ENCODE results near the gene CENPF.
"Not testable (repeated sequence)": the region's sequence is repeated elsewhere in the genome, so short reads cannot be mapped to it uniquely, and the experiment has no call there.

Gene CENPF, protein sequence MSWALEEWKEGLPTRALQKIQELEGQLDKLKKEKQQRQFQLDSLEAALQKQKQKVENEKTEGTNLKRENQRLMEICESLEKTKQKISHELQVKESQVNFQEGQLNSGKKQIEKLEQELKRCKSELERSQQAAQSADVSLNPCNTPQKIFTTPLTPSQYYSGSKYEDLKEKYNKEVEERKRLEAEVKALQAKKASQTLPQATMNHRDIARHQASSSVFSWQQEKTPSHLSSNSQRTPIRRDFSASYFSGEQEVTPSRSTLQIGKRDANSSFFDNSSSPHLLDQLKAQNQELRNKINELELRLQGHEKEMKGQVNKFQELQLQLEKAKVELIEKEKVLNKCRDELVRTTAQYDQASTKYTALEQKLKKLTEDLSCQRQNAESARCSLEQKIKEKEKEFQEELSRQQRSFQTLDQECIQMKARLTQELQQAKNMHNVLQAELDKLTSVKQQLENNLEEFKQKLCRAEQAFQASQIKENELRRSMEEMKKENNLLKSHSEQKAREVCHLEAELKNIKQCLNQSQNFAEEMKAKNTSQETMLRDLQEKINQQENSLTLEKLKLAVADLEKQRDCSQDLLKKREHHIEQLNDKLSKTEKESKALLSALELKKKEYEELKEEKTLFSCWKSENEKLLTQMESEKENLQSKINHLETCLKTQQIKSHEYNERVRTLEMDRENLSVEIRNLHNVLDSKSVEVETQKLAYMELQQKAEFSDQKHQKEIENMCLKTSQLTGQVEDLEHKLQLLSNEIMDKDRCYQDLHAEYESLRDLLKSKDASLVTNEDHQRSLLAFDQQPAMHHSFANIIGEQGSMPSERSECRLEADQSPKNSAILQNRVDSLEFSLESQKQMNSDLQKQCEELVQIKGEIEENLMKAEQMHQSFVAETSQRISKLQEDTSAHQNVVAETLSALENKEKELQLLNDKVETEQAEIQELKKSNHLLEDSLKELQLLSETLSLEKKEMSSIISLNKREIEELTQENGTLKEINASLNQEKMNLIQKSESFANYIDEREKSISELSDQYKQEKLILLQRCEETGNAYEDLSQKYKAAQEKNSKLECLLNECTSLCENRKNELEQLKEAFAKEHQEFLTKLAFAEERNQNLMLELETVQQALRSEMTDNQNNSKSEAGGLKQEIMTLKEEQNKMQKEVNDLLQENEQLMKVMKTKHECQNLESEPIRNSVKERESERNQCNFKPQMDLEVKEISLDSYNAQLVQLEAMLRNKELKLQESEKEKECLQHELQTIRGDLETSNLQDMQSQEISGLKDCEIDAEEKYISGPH (N-terminal part only)

DNA sequence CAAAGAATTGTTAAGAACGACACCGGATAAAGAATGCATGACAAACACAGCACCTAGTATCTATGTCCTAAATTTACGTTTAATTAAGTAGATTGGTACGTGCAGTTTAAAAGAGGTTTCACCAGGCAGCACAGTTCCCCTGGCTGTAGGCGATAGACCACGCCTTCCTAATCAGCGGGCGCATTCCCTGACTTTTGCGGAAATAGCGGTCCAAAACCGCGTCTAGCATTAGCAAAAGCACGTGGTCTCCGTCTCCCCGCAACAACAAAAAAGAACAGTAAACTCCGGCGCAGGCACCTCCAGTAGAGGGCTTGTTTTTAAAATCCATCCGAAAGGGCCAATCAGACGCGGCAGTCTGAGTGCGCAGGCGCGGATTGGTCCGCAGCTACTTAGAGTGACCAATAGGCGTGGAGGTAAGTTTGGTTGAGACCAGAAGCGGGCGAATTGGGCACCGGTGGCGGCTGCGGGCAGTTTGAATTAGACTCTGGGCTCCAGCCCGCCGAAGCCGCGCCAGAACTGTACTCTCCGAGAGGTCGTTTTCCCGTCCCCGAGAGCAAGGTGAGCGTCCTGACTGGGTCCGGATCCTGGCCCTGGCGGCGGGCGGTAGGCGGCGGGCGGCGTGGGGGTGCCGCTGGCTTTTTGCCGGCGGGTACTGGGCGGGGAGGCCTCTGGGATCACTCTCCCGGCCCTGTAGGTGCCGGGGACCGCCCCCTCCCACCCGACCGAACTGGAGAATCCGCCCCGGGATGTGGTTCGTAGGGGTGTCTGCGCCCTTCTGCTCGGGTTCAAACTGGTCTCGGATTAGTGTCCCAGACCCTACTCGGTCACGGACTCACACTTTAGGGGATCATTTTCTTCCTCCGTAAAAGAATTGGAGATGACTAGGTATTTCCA, at the start of gene CENPF:
CENPF (plus strand) TSS at position 432 of the 894 bp plus-strand sequence. CDS start 10,560 bp downstream, outside the sequence.
- peak; percentile 99 for DNase-seq

DNA sequence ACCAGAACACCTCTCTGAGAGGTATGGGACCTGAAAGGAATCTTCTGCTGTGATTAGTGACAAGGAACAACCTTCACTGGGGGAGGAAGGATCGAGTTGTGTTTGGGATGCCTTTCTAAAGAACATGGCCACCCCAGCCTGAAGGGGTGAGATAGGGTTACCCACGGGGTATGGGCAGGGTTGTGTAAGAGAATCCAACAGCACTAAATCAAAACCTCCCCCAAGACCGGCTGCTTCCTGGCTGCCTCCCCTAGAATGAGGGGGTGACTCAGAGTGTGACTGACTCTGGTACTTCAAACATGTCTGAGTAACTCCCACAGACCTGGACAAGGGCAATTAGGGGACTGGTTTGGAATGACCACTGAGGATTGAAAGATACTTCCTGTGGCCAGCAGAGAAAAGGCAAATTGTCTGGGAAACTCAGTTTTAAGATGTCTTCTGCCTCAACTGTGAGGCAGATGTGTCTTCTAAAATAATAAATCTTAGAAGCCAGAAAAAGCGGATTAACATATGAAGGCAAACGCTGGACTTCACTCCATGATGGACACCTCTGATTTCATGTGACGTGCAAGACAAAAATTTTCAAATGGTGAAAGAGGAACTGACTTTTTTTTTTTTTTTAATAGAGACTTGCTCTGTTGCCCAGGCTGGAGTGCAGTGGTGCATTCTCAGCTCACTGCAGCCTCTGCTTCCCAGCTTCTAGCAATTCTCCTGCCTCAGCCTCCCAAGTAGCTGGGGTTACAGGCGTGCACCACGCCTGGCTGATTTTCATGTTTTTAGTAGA, 44.9 kb upstream of the CENPF start:
- no peak for DNase-seq

DNA sequence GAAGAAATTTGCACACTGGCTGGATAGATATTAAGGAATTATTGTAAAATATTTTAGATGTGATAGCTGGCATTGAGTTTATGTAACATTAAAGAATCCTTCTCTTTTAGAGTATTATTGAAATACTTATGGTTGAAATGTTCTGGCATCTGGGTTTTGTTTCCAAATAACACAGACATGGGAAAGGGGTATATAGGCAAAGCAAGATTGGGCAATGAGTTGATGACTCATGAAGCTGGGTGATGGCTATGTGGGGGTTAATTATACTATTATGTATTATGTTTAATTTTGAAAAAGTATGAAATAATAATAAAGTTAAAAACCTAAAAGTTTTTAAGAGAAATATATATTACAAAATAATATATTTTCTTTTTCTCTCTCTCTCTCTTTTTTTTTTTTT, 39.1 kb upstream of the CENPF start:
- no peak for DNase-seq

DNA sequence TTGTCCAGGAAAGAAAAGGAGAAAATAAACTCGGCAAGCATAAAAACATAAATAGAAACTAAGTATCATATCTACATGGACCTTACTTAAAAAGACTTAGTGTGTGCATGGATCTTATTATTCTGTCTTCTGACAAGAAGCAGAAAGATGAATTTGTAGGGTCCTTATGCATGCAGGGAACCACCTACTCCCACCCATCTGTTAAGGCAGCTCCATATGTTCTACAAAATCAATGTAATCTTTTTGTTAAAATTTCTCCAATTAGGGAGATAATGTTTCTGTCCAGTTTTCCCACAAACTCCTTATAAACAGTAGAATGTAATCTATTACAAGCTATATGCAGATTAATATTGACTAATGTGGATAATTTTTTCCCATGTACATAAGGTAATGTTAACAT, 37.7 kb upstream of the CENPF start:
- no peak for DNase-seq

DNA sequence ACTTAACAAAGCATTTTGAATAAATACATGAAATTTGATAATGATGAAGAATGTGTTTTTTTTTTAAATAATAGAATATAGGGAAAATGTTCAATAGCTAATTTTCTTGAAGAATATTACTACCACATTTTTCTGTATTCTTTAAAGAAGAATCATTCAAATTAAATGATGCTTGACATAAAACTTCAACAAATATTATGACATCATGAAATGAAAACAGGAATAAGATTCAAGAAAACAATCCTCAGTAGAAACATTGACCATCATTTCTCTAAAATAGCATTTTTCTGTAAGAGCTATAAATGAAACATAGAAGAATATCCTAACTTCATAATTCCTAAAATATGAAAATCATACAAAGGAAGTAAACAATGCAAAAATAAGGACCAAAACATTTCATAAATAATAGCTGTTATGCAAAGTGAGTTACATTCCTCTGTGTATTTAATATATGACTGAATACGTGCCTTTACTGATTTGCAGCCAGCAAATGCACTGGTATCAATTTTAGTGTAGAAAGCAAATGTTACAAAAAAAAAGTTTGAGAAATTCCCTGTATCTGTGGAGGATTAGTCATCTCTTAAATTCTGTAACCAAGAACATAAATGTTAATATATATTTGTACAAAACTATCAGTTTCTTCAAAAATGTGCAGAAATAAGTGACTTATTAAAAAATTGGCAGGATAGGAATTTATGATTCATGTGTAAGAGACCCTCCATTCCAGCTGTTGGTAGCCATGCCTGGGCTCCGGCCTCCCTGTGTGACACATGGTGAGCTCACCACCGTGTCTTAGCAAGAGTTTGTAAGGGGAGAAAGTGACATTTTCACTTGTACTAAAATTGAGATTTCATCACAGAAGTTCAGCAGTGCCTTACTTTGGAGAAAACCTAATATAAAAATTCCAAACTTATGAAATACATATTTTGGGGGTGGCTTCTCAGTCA, 36.6 kb upstream of the CENPF start:
- no peak for DNase-seq

DNA sequence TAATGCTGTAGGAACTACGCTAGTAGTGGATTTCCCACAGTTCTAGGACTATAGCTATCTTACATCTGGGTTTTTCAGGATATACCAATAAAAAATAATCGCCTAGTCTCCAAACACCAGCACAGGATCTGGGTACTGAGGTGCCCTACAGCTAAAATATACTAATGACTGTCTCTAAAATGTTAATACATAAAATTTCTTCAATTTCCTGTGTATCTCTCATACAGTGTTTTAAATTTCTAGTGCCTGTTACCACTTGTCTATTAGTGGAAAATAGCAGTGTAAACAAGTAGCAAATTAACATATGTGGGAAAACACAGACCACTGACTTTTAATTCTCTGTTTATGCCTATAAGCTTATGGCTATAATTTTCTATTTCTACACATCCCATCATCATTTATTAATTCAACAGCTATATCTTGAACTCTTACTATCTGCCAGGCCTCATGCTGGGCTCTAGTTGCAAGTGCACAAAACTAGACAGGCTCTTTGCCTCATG, 35.5 kb upstream of the CENPF start:
- no peak for DNase-seq

DNA sequence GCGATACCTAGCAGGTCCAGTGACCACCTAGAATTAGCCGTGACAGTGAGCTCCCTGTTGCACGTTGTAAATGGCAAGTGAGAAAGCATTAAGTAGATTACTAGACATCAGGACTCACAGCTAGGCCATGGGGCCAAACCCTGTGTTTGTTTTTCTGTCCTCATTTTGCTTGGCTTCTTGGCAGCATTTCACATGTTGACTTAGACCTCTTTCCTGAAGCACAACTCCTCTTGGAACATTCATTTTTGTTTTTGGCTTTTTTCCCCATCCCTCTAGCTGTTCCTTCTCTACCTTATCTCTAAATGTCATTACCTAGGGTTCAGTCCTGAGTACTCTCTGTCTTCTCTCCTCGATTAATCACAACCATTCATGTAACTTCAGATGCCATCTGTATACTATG, 34.7 kb upstream of the CENPF start:
- DNase-seq = peak; percentile 6

DNA sequence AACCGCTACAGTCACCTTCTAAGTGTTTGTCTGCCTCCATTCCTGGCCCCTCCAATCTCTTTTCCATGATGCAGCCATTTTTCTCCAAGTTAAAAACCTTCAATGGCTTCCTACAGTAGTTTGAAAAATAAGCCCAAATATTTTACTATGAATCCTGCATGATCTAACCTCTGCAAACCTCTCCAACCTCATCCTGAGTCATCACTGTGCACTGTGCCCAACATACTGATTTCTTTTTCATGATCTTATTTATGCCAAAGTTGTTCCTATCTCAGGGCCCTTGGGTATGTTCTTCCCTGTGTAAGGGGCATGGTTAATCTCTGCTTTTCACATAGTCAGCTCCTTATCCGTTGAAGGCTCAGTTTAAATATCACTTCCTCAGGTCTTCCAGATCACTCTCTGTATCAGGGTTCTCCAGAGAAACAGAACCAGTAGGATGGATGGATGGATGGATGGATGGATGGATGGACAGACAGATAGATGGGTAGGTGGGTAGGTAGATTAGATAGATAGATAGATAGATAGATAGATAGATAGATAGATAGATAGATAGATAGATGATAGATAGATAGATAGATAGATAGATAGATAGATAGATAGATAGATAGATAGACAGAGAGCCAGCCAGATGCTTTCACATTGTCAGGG, 33.5 kb upstream of the CENPF start:
- DNase-seq = no peak

DNA sequence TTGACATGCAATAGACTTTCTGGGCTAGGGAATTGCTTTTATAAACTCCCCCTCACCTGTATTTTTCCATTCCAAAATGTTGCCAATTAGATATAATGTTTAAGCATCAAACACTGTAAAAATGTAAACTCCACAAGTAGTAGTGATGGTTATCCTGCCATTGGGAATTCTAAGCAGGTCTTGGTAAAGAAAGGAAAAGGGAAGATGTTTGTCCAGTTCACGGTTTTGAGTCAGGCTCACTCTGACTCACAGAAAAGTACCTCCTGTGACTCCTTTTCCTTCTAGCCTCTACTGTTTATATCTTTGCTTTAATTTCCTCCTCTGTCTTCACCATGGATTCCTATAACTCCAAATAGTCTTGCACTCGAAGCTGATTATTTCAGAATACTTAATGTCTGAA, 32.6 kb upstream of the CENPF start:
- no peak for DNase-seq

DNA sequence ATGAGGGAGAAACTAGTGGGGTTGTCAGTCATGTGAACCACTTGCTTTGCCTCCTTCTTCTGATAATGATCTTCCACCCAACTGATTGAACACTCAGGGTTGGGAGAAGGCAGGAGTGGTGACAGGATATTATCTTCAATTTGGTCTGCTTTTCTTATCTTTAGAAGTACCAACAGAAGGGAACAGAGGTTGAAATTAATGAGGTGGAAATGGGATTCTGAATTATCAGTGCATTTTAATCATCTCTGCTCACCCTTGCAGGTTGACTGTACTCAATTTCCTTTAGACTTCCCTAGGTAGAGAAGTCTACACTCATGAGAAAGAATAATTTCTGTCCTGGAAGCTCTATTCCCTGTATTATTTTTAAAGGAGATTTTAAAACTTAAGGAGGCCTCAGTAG, 31.7 kb upstream of the CENPF start:
- no peak for DNase-seq

DNA sequence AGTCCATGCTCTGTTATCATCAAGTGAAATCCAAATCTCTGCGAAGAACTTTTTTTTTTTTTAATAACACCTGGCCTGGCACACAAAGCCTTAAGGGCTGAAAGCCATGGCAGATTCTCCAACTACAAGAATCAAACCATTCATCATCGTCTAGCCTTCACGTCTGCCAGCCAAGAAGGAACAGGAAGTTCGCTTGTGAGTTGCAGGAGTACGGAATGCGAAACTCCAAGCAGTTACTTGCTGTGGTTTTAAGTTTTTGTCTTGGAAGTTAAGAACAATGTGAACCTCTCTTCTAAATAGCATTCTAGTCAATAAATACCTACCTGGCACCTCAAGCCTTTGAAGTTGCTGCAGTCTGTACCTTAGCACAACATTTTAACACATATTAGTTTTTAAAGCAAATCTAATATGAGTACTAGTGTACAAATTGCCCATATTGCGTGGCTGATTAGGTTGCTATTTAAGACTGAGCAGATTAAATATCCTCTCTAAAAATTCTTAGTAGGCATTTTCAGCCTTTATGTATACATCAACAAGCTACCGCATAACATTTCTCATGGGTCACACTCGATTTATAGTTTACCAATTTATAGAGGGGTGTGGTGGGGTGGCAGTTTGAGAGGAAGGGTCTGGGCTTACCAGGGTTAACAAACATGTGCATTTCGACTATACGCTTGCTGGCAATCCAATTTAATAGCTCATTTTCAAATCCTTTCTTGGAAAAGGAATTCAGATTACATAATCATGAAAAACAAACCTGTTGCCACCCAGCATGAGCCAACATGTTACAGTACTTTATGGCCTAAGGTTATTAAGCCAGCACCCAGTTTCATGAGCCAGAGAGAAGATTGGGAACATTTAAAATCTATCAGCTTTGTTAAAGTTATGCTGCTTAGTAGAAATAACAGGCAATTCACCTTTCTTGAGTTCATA, 29.3 kb upstream of the CENPF start:
- no peak for DNase-seq

DNA sequence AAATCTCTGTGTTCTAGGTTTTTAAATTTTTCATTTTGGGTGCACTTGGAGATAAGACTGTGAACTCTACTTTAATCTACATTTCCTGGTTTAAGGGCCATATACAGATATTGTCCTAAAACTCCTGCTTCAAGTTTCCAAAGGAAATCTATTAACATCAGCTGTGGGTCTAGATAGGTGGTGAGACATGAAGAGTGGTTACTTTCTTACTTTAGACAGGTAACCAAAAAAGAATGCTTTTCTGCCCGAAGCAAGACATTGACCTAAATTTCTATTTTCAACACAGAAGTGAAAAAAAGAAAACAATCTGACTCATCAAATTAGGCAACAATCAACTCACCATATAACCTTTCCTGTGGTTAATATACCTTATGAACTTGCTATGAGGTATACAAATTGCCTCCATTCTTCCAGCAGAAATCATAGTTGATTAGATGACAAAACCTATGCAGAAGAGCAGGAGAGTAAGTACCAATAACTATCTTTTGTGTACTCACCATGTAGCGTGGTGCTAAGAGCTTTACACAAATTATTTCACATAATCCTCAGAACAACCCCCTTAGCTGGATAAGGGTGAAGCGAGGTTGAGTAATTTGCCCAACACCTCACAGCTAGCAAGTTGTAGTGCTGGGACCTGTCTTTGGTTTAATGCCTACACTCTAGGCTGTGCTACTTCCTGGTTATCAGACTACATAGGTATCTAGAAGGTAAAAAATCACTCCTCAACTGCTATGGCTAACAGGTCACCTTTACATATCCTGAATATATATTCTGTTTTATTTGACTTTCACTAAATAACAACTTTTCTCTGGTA, 28.2 kb upstream of the CENPF start:
- DNase-seq = no peak

DNA sequence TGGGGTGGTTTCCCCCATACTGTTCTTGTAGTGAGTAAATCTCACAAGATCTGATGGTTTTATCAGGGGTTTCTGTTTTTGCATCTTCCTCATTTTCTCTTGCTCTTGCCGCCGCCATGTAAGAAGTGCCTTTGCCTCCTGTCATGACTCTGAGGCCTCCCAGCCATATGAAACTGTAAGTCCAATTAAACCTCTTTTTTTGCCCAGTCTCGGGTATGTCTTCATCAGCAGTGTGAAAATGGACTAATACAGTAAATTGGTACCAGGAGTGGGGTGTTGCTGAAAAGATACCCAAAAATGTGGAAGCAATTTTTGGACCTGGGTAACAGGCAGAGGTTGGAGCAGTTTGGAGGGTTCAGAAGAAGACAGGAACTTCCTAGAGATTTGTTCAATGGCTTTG, 26.9 kb upstream of the CENPF start:
- DNase-seq = not testable (repeated sequence)

DNA sequence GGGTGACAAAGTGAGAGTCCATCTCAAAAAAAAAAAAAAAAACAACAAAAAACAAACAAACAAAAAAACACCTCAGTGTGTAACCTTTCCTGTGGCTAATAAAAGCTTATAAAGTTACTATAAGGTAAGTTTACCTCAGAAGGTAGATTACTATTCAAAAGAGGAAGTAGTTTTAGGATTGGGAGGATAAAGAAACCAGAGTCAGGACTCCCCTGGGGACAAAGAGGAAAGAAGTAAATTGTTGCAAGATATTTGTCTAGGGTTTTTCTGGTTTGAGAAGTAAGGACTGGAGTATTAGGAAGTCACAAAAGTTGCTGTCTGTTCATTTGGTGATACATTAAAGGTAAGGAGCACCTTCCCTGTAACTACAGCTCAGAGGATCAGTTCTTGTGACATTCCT, 23.8 kb upstream of the CENPF start:
- no peak for DNase-seq

DNA sequence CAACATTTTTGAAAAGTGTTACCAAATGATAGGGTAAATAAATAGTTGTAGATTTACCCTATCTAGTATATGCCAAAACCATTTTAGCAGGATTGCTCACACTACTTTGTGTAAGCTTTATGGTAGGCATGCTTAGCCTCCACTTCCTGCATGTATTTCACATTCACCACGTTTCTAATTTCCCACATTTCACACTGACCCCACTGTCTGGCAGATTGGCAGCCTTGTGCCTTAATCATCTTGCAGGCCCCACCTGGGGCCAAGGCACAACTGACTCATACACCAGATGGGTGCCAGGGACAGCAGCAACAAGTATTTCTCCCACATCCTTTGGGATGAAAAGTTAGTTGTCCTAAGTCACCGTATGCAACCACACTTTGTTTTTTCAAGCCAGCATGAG, 21.2 kb upstream of the CENPF start:
- DNase-seq = peak; percentile 65

DNA sequence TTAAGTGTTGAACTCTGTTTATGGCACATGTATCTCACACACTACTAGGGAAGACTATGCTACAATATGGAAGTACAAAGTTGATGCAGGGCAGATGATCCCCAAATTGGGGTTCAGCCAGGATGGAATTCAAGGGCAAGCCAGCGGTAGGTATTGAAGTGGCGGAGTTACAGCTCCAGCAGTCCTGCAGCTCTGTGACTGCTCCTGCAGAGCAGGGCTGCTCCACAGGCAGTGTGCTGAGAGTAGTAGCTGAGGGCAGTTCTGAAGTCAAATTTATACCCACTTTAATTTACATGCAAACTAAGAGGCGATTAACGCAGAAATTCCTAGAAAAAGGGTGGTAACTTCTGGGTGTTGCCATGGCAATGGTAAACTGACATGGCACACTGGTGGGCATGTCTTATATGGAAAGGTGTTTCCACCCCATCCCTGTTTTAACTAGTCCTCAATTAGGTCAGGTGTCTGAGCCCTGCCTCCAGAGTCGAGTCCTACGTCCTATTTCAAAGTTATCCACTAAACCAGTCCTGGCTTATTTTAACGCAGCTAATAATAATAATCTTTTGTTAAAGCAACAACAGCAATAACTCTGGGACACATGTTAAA, 20.6 kb upstream of the CENPF start:
- DNase-seq = no peak

DNA sequence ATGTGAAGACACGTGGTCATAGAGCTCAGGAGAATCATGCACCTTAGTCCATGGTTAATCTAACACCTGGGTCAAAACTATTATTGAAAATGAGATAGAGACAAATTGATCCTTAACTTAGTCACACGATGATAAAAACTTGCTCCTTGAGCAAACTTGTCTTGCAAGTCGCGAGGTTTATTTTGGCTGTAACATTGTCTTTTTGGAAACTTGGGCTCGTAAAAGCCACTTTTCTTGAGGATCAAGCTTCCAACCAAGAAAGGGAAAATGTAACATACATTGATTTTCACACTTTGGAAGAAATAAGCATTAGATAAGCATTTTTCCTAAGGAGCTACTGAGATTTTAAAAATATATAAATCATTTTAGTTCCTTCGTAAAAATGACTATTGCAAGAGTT, 19.9 kb upstream of the CENPF start:
- DNase-seq = no peak
